NB4 (cell line): ENCODE results near the gene ACP5.

Experiments used
- CTCF ChIP-seq: IDR thresholded peaks from one replicate; pipeline ENCODE4 v1.5.1; 2012; ENCODE audit warnings: low read depth, low read length
- MAX ChIP-seq: IDR thresholded peaks from 2 replicates; pipeline ENCODE4 v1.6.1; 2011; ENCODE audit warnings: low read depth, low read length
- MYC ChIP-seq: IDR thresholded peaks from 2 replicates; pipeline ENCODE4 v1.6.1; 2011; ENCODE audit warnings: low read depth, low read length
- POLR2A ChIP-seq: IDR thresholded peaks from 2 replicates; pipeline ENCODE4 v1.6.1; 2011; ENCODE audit warnings: mild to moderate bottlenecking; ENCODE audit not compliant: insufficient read length; ENCODE audit errors: extremely low read depth

- TF ChIP-seq CTCF (no peak), POLR2A (no peak), MAX (no peak), MYC (no peak)
Observed at GRCh38 chr19:11594084-11594483, 16.6 kb upstream of the ACP5 start.
